Measurements from ENCODE around the gene SGMS1. TPM values are rescaled to one million over a fixed set of nuclear protein-coding genes. Genes with fewer than 3 reads are reported as not detected.
"Not testable (repeated sequence)": the region's sequence is repeated elsewhere in the genome, so short reads cannot be mapped to it uniquely, and the experiment has no call there.

Gene SGMS1
- polyA plus RNA-seq, 1 of the 3 experiments (the other 2 are of a cell fraction), result 6.3 TPM

GRCh38 chr10:50358925-50359687 is 264.6 kb downstream of the SGMS1 start:
- Histone ChIP-seq H3K4me2 (no peak overlapping the region), H3F3A (replicated peaks; ENCODE audit: insufficient read depth) (no peaks in the 10 kb centered on the region), H3K4me1 (ENCODE audit: control insufficient read depth in 1 of 2, insufficient read depth in 2 of 2, low read depth in 1 of 2, low read length in 1 of 2) (no peaks in the 10 kb centered on the region; a peak in 1 of 4 replicates), H3K9me3 (0 out of 2 replicates have a peak, but pooled peaks cover 4% of the 10 kb centered on the region), H3K27me3 (ENCODE audit: insufficient read depth) (no peaks in the 10 kb centered on the region), H2AFZ (ENCODE audit: low read depth) (no peak overlapping the region), H3K9me2 (no peaks in the 10 kb centered on the region), H3K36me3 (replicated peaks in 1 of 2; ENCODE audit: control insufficient read depth in 1 of 2, insufficient read depth in 2 of 2, low read length in 1 of 2) (peaks cover 0 to 3% of the 10 kb centered on the region in 2 experiments), H4K20me1 (ENCODE audit: insufficient read depth) (no peaks in the 10 kb centered on the region), H3K4me3 (ENCODE audit: low read depth in 2 of 2, low read length in 1 of 2) (no peak overlapping the region), H3K79me2 (ENCODE audit: insufficient read depth) (peaks cover 14% of the 10 kb centered on the region), H3K9ac (no peak overlapping the region), H3K27ac (ENCODE audit: low read depth in 2 of 2, low read length in 1 of 2) (no peak overlapping the region)
- TF ChIP-seq TAF1 (IDR thresholded peaks at IDR 0.05; ENCODE audit: borderline replicate concordance, low read depth, low read length) (no peak), PBX3 (IDR thresholded peaks at IDR 0.05) (no peak), JUND (IDR thresholded peaks at IDR 0.05) (no peak), CTCF (IDR thresholded peaks at IDR 0.05) (no peak), ELF1 (IDR thresholded peaks at IDR 0.05) (no peak), GABPA (IDR thresholded peaks at IDR 0.05; ENCODE audit: low read depth) (no peak), POLR2AphosphoS5 (IDR thresholded peaks at IDR 0.05; ENCODE audit: low read depth, low read length) (no peak), FOXM1 (IDR thresholded peaks at IDR 0.05; ENCODE audit: low read depth) (no peak), FOSL2 (IDR thresholded peaks at IDR 0.05; ENCODE audit: borderline replicate concordance, low read depth) (no peak), SMC3 (IDR thresholded peaks at IDR 0.05; ENCODE audit: low read depth, low read length) (no peak), CHD2 (IDR thresholded peaks at IDR 0.05; ENCODE audit: low read length, partially characterized antibody) (no peak), TEAD4 (IDR thresholded peaks at IDR 0.05; ENCODE audit: borderline replicate concordance, insufficient read depth) (no peak), USF2 (IDR thresholded peaks at IDR 0.05; ENCODE audit: borderline replicate concordance, low read depth, low read length) (no peak)
- CTCF ChIA-PET, result interaction anchor here (3.2 kb wide), 1 partner anchor 10 kb away, joined by 18 read pairs; no protein-coding TSS in a partner anchor
- POLR2A ChIA-PET, result no interaction called here
- DNase-seq, result no peak
- WGBS (ENCODE audit: low lambda C conversion rate), result 92% methylated on average over 1 of the region's 1 CpG

GRCh38 chr10:50358411-50358810 is 265.3 kb downstream of the SGMS1 start:
- TF ChIP-seq ZBTB33 (IDR thresholded peaks at IDR 0.05; ENCODE audit: borderline replicate concordance, low read depth), result no peak
- no peak for TF ChIP-seq CHD2 (IDR thresholded peaks at IDR 0.05; ENCODE audit: low read length, partially characterized antibody)
- TF ChIP-seq YY1 (IDR thresholded peaks at IDR 0.05; ENCODE audit: low read depth), result no peak
- Histone ChIP-seq H3K9me3 (0 out of 2 replicates have a peak, but pooled peaks cover 4% of the 10 kb centered on the region), H3K4me3 (ENCODE audit: low read depth in 2 of 2, low read length in 1 of 2) (no peak overlapping the region), H3K4me2 (no peak overlapping the region), H3K27me3 (ENCODE audit: insufficient read depth) (no peaks in the 10 kb centered on the region), H3F3A (replicated peaks; ENCODE audit: insufficient read depth) (no peaks in the 10 kb centered on the region), H3K4me1 (ENCODE audit: control insufficient read depth in 1 of 2, insufficient read depth in 2 of 2, low read depth in 1 of 2, low read length in 1 of 2) (no peaks in the 10 kb centered on the region; a peak in 1 of 4 replicates), H2AFZ (ENCODE audit: low read depth) (no peak overlapping the region), H3K79me2 (ENCODE audit: insufficient read depth) (peaks cover 9% of the 10 kb centered on the region), H3K9ac (no peak overlapping the region), H4K20me1 (ENCODE audit: insufficient read depth) (no peaks in the 10 kb centered on the region), H3K36me3 (replicated peaks in 1 of 2; ENCODE audit: control insufficient read depth in 1 of 2, insufficient read depth in 2 of 2, low read length in 1 of 2) (no peaks in the 10 kb centered on the region), H3K27ac (ENCODE audit: low read depth in 2 of 2, low read length in 1 of 2) (no peak overlapping the region), H3K9me2 (no peaks in the 10 kb centered on the region)
- DNase-seq, result no peak
- 73% methylated on average over 2 of the region's 2 CpGs for WGBS (ENCODE audit: low lambda C conversion rate)
- POLR2A ChIA-PET, result no interaction called here
- CTCF ChIA-PET, result interaction anchor here (3.2 kb wide), 1 partner anchor 10 kb away, joined by 18 read pairs; no protein-coding TSS in a partner anchor

GRCh38 chr10:50356481-50356832 is 267.3 kb downstream of the SGMS1 start:
- H3K79me2 ChIP-seq (ENCODE audit: insufficient read depth), result peaks cover 22% of the 10 kb centered on the region
- H3K4me2 ChIP-seq; H3K9ac ChIP-seq; CTCF ChIA-PET; H3K9me3 ChIP-seq; H4K20me1 ChIP-seq (ENCODE audit: insufficient read depth); H3K4me1 ChIP-seq (ENCODE audit: control insufficient read depth in 1 of 2, insufficient read depth in 2 of 2, low read depth in 1 of 2, low read length in 1 of 2); H2AFZ ChIP-seq (ENCODE audit: low read depth); H3K4me3 ChIP-seq (ENCODE audit: low read depth in 2 of 2, low read length in 1 of 2); H3K27ac ChIP-seq (ENCODE audit: low read depth in 2 of 2, low read length in 1 of 2); H3F3A ChIP-seq (replicated peaks; ENCODE audit: insufficient read depth); H3K36me3 ChIP-seq (replicated peaks in 1 of 2; ENCODE audit: control insufficient read depth in 1 of 2, insufficient read depth in 2 of 2, low read length in 1 of 2); DNase-seq; POLR2A ChIA-PET; H3K9me2 ChIP-seq; H3K27me3 ChIP-seq (ENCODE audit: insufficient read depth): not testable (repeated sequence)
- 91% methylated on average over 1 of the region's 1 CpG for WGBS (ENCODE audit: low lambda C conversion rate)
